Measurements from ENCODE around the gene CMTM2. TPM values are rescaled to one million over a fixed set of nuclear protein-coding genes. Genes with fewer than 3 reads are reported as not detected.

CMTM2 gene
- total and polyA plus RNA-seq, 9 of the 15 experiments (the other 6 are each of a cell fraction or from before 2014, with no cell fraction given), result not detected

- TF ChIP-seq CHD7 (IDR thresholded peaks at IDR 0.05; ENCODE audit: low read depth, low read length), result no peak
- TF ChIP-seq MLLT1 (IDR thresholded peaks at IDR 0.05), result no peak
- TF ChIP-seq JUND (IDR thresholded peaks at IDR 0.05; ENCODE audit: borderline replicate concordance, low read depth, low read length), result peak; percentile 75
- peak; percentile 64; the same call in 1 of the 3 replicates for TF ChIP-seq JUND (tag; IDR thresholded peaks at IDR 0.05; ENCODE audit: borderline replicate concordance, low read depth, low read length)
- TF ChIP-seq DPF2 (IDR thresholded peaks at IDR 0.05), result peak; percentile 52; the same call in 1 of the 2 replicates
- TF ChIP-seq ATF3 (IDR thresholded peaks at IDR 0.05), result peak; percentile 97
- TF ChIP-seq ATF3 (CRISPR knock-in tag; conservative IDR thresholded peaks at IDR 0.05), result no peak
- no peak for TF ChIP-seq TSHZ1 (CRISPR knock-in tag; IDR thresholded peaks at IDR 0.05)
- TF ChIP-seq SMARCE1 (IDR thresholded peaks at IDR 0.05), result 0 out of 2 replicates have a peak, but pooled peaks have one; percentile 50
- TF ChIP-seq ARID1B (IDR thresholded peaks at IDR 0.05), result peak; percentile 56; the same call in 1 of the 2 replicates
These were observed 9.3 kb upstream of the CMTM2 start (continued) for GRCh38 chr16:66569827-66570405.

Data from K562 (cell line).